ENCODE data around the gene RPA3.

The RPA3 gene

GRCh38 chr7:7731732-7732131 is 13.3 kb upstream of the RPA3 start:
- DNase-seq = no peak

- DNase-seq = no peak
Observed at GRCh38 chr7:7720750-7721621, 2.6 kb upstream of the RPA3 start.

- DNase-seq = peak; percentile 40
Observed at GRCh38 chr7:7720193-7720592, 1.8 kb upstream of the RPA3 start.

GRCh38 chr7:7719236-7719635 is 829 bp upstream of the RPA3 start:
- DNase-seq = peak; percentile 93

GRCh38 chr7:7713730-7714129 is 4.7 kb downstream of the RPA3 start:
- no peak for DNase-seq

GRCh38 chr7:7710469-7710868 is 7.9 kb downstream of the RPA3 start:
- no peak for DNase-seq

- DNase-seq = no peak
Observed at GRCh38 chr7:7709291-7709690, 9.1 kb downstream of the RPA3 start.

- no peak for DNase-seq
Observed at GRCh38 chr7:7707806-7708205, 10.6 kb downstream of the RPA3 start.

- no peak for DNase-seq
Observed at GRCh38 chr7:7707246-7707645, 11.2 kb downstream of the RPA3 start.

GRCh38 chr7:7706556-7707172 is 11.7 kb downstream of the RPA3 start:
- no peak for DNase-seq

- no peak for DNase-seq
Observed at GRCh38 chr7:7706101-7706511, 12.3 kb downstream of the RPA3 start.

GRCh38 chr7:7705318-7705717 is 13.1 kb downstream of the RPA3 start:
- DNase-seq = no peak

GRCh38 chr7:7704867-7705266 is 13.5 kb downstream of the RPA3 start:
- no peak for DNase-seq

GRCh38 chr7:7703427-7703826 is 15.0 kb downstream of the RPA3 start:
- DNase-seq = no peak

- DNase-seq = no peak
Observed at GRCh38 chr7:7702826-7703225, 15.6 kb downstream of the RPA3 start.

GRCh38 chr7:7701527-7701926 is 16.9 kb downstream of the RPA3 start:
- no peak for DNase-seq

GRCh38 chr7:7699970-7700369 is 18.4 kb downstream of the RPA3 start:
- no peak for DNase-seq

- no peak for DNase-seq
Observed at GRCh38 chr7:7699380-7699779, 19.0 kb downstream of the RPA3 start.

- DNase-seq = no peak
Observed at GRCh38 chr7:7698930-7699329, 19.5 kb downstream of the RPA3 start.

GRCh38 chr7:7696458-7697119 is 21.8 kb downstream of the RPA3 start:
- DNase-seq = no peak

- DNase-seq = no peak
Observed at GRCh38 chr7:7695111-7695817, 23.1 kb downstream of the RPA3 start.

- DNase-seq = no peak
Observed at GRCh38 chr7:7694542-7694941, 23.9 kb downstream of the RPA3 start.

- DNase-seq = no peak
Observed at GRCh38 chr7:7693881-7694280, 24.5 kb downstream of the RPA3 start.
